GM23338 (cell line): ENCODE results near the gene CDH7. TPM values are rescaled to one million over a fixed set of nuclear protein-coding genes. Genes with fewer than 3 reads are reported as not detected.

Experiments used
- ATAC-seq: fragments of 200-7000 bp; cut with Tn5 transposase; 3 replicates; pipeline ENCODE4 v1.9.1; 2020
- DNase-seq: peaks from one replicate; pipeline ENCODE4 v3.0.0-alpha.2; 2015; ENCODE audit warnings: low spot score
- H2AFZ ChIP-seq: fragments of 200-600 bp; sonication (generic); 2 replicates; pipeline ENCODE4 v1.8.0; 2016; ENCODE audit warnings: antibody characterized with exemption, mild to moderate bottlenecking, moderate library complexity
- H3F3A ChIP-seq: fragments of 200-600 bp; sonication (generic); replicated peaks from 2 replicates; pipeline ENCODE4 v1.8.0; 2017; ENCODE audit warnings: antibody characterized with exemption, mixed run types, low read depth
- H3K27ac ChIP-seq: fragments of 200-600 bp; sonication (generic); 2 replicates; pipeline ENCODE4 v1.6.1; 2016; ENCODE audit warnings: low read depth
- H3K27me3 ChIP-seq: fragments of 200-600 bp; sonication (generic); 2 replicates; pipeline ENCODE4 v1.8.0; 2016; ENCODE audit warnings: mild to moderate bottlenecking, mixed run types, moderate library complexity; ENCODE audit not compliant: insufficient read depth
- H3K36me3 ChIP-seq: fragments of 200-600 bp; sonication (generic); 2 replicates; pipeline ENCODE4 v1.8.0; 2016; ENCODE audit warnings: mild to moderate bottlenecking; ENCODE audit not compliant: insufficient read depth
- H3K4me1 ChIP-seq: fragments of 200-600 bp; sonication (generic); 2 replicates; pipeline ENCODE4 v1.8.0; 2016; ENCODE audit warnings: mild to moderate bottlenecking, moderate library complexity; ENCODE audit not compliant: insufficient read depth
- H3K4me2 ChIP-seq: fragments of 200-600 bp; sonication (generic); 2 replicates; pipeline ENCODE4 v1.7.1; 2017; ENCODE audit warnings: mixed run types
- H3K4me3 ChIP-seq: fragments of 200-600 bp; sonication (generic); 2 replicates; pipeline ENCODE4 v1.6.1; 2016; ENCODE audit warnings: mixed run types
- H3K79me2 ChIP-seq: fragments of 200-600 bp; sonication (generic); replicated peaks from 2 replicates; pipeline ENCODE4 v1.8.0; 2017; ENCODE audit warnings: mild to moderate bottlenecking; ENCODE audit not compliant: insufficient read depth
- H3K9me2 ChIP-seq: fragments of 200-600 bp; sonication (generic); 2 replicates; pipeline ENCODE4 v1.8.0; 2017; ENCODE audit not compliant: insufficient read depth
- H4K20me1 ChIP-seq: fragments of 200-600 bp; sonication (generic); replicated peaks from 2 replicates; pipeline ENCODE4 v1.8.0; 2017; ENCODE audit warnings: mild to moderate bottlenecking; ENCODE audit not compliant: insufficient read depth
- H3K27ac Mint-ChIP-seq: 2 replicates; pipeline ENCODE4 v1.8.0; 2020; ENCODE audit warnings: inconsistent platforms, mild to moderate bottlenecking, moderate library complexity, mixed read lengths
- H3K27me3 Mint-ChIP-seq: 3 replicates; pipeline ENCODE4 v1.8.0; 2022; ENCODE audit warnings: low read depth, mild to moderate bottlenecking, moderate library complexity, mixed read lengths, inconsistent platforms; ENCODE audit not compliant: insufficient read depth, poor library complexity
- H3K36me3 Mint-ChIP-seq: 3 replicates; pipeline ENCODE4 v1.8.0; 2021; ENCODE audit warnings: low read depth, mild to moderate bottlenecking, inconsistent platforms, moderate library complexity, mixed read lengths
- H3K4me1 Mint-ChIP-seq: 3 replicates; pipeline ENCODE4 v1.8.0; 2020; ENCODE audit warnings: mild to moderate bottlenecking, inconsistent platforms, mixed read lengths
- H3K4me3 Mint-ChIP-seq: 3 replicates; pipeline ENCODE4 v1.8.0; 2021; ENCODE audit warnings: moderate library complexity, mild to moderate bottlenecking, inconsistent platforms, mixed read lengths
- H3K9me3 Mint-ChIP-seq: 3 replicates; pipeline ENCODE4 v1.8.0; 2020; ENCODE audit warnings: moderate library complexity, mild to moderate bottlenecking, inconsistent platforms, mixed read lengths
- CREB1 ChIP-seq: fragments of 250-450 bp; sonication (Bioruptor Pico); IDR thresholded peaks from 2 replicates; pipeline ENCODE4 v1.5.0; 2020; ENCODE audit warnings: low read depth, mild to moderate bottlenecking, moderate library complexity
- CTCF ChIP-seq, 2 experiments: fragments of 200-600 bp in 1 of 2; sonication (generic) in 1 of 2; conservative IDR thresholded peaks; 2 replicates each; pipeline versions ENCODE4 v1.5.1 to v1.6.1; 2016 to 2017; ENCODE audit warnings: antibody characterized with exemption in 2 of 2, low read depth in 2 of 2, mild to moderate bottlenecking in 2 of 2, moderate library complexity in 1 of 2
- EZH2 ChIP-seq: fragments of 200-600 bp; sonication (generic); IDR thresholded peaks from one replicate; pipeline ENCODE4 v1.8.0; 2017; ENCODE audit warnings: antibody characterized with exemption, mild to moderate bottlenecking, low read depth; ENCODE audit not compliant: unreplicated experiment
- EZH2phosphoT487 ChIP-seq: fragments of 200-600 bp; sonication (generic); IDR thresholded peaks from one replicate; pipeline ENCODE4 v1.8.1; 2018; ENCODE audit warnings: antibody characterized with exemption; ENCODE audit not compliant: unreplicated experiment
- JUNB ChIP-seq: IDR thresholded peaks from one replicate; pipeline ENCODE4 v1.6.1; 2016; ENCODE audit warnings: antibody characterized with exemption; ENCODE audit not compliant: unreplicated experiment
- NANOG ChIP-seq: IDR thresholded peaks from 2 replicates; pipeline ENCODE4 v1.6.1; 2016; ENCODE audit warnings: antibody characterized with exemption, borderline replicate concordance
- POLR2AphosphoS5 ChIP-seq: IDR thresholded peaks from 2 replicates; pipeline ENCODE4 v1.6.1; 2016; ENCODE audit warnings: antibody characterized with exemption, low read depth
- REST ChIP-seq: IDR thresholded peaks from one replicate; pipeline ENCODE4 v1.6.1; 2018; ENCODE audit warnings: antibody characterized with exemption; ENCODE audit not compliant: unreplicated experiment
- STAT1 ChIP-seq: IDR thresholded peaks from one replicate; pipeline ENCODE4 v1.6.1; 2016; ENCODE audit warnings: antibody characterized with exemption; ENCODE audit not compliant: unreplicated experiment
- ZNF114 ChIP-seq: fragments of 250-450 bp; sonication (Bioruptor Pico); IDR thresholded peaks from 2 replicates; pipeline ENCODE4 v1.5.0; 2020; ENCODE audit warnings: mild to moderate bottlenecking, moderate library complexity
- ZNF331 ChIP-seq: fragments of 250-450 bp; sonication (Bioruptor Pico); IDR thresholded peaks from 2 replicates; pipeline ENCODE4 v1.5.0; 2020; ENCODE audit warnings: low read depth, mild to moderate bottlenecking, moderate library complexity
- ZNF462 ChIP-seq: fragments of 250-450 bp; sonication (Bioruptor Pico); IDR thresholded peaks from 2 replicates; pipeline ENCODE4 v1.5.0; 2020; ENCODE audit warnings: mild to moderate bottlenecking, moderate library complexity
- polyA plus RNA-seq: library from polyadenylated mRNA; unstranded; fragments of >200 nt; fragmentation: Nextera tagmentation; extraction: Ambion mirVana; gene quantifications from 2 replicates; pipeline ENCODE4 v1.2.1, GENCODE V29; 2016
- total RNA-seq: library from RNA; depleted of rRNA; stranded (reverse); fragments of >200 nt; shearing (Covaris generic); gene quantifications from 2 replicates; pipeline ENCODE4 v1.2.3, GENCODE V29; 2014
- TF ChIP-seq, protein P1 (sequence below): IDR thresholded peaks from 2 replicates; pipeline ENCODE4 v1.6.1; 2016; ENCODE audit warnings: antibody characterized with exemption

Gene CDH7
- total and polyA plus RNA-seq, 2 experiments from 2014 or later, result 1.8 TPM

- H3K4me2 ChIP-seq, result no peak overlapping the region
- no peaks in the 10 kb centered on the region for H3K9me2 ChIP-seq
- no peak overlapping the region for H3K27ac ChIP-seq
- peaks cover 63% of the 10 kb centered on the region for H3K27me3 Mint-ChIP-seq
- H3K36me3 Mint-ChIP-seq, result no peaks in the 10 kb centered on the region
- no peak overlapping the region for H3K4me3 ChIP-seq
- H3K4me1 ChIP-seq, result peaks cover 6% of the 10 kb centered on the region; the same call in 1 of the 2 replicates
- no peak overlapping the region for H3K27ac Mint-ChIP-seq
- ATAC-seq (no peak), DNase-seq (no peak)
- no peaks in the 10 kb centered on the region for H3F3A ChIP-seq
- peaks cover 7% of the 10 kb centered on the region for H4K20me1 ChIP-seq
- H3K36me3 ChIP-seq, result no peaks in the 10 kb centered on the region
- H3K27me3 ChIP-seq, result peaks cover 97% of the 10 kb centered on the region
- no peaks in the 10 kb centered on the region for H3K79me2 ChIP-seq
- no peak overlapping the region for H3K4me3 Mint-ChIP-seq
- H3K4me1 Mint-ChIP-seq, result peaks cover 12% of the 10 kb centered on the region
- H3K9me3 Mint-ChIP-seq, result no peaks in the 10 kb centered on the region
- TF ChIP-seq CREB1 (no peak), CTCF (conservative IDR thresholded peaks at IDR 0.05; ENCODE audit: low read depth in 2 of 2) (no peak), EZH2 (no peak), JUNB (no peak), POLR2AphosphoS5 (no peak), ZNF114 (CRISPR knock-in tag) (no peak), ZNF331 (CRISPR knock-in tag) (no peak), REST (no peak), EZH2phosphoT487 (no peak), NANOG (no peak), ZNF462 (CRISPR knock-in tag) (no peak), STAT1 (no peak)
- TF ChIP-seq, protein P1, sequence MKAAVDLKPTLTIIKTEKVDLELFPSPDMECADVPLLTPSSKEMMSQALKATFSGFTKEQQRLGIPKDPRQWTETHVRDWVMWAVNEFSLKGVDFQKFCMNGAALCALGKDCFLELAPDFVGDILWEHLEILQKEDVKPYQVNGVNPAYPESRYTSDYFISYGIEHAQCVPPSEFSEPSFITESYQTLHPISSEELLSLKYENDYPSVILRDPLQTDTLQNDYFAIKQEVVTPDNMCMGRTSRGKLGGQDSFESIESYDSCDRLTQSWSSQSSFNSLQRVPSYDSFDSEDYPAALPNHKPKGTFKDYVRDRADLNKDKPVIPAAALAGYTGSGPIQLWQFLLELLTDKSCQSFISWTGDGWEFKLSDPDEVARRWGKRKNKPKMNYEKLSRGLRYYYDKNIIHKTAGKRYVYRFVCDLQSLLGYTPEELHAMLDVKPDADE, result no peak
- no peak overlapping the region for H2AFZ ChIP-seq
These were observed 156.5 kb downstream of the CDH7 start for GRCh38 chr18:65907281-65907680.
